ENCODE measurements around the gene NCF1.
"Not testable (repeated sequence)": the region's sequence is repeated elsewhere in the genome, so short reads cannot be mapped to it uniquely, and the experiment has no call there.

GRCh38 chr7:74730186-74730585 lies 43.6 kb upstream of the NCF1 start:
- TF ChIP-seq FOSL1 (IDR thresholded peaks at IDR 0.05; ENCODE audit: low read depth); ZNF274 (IDR thresholded peaks at IDR 0.05; ENCODE audit: low read depth, low read length); CTCF (IDR thresholded peaks at IDR 0.05 in 2 of 3, conservative IDR thresholded peaks at IDR 0.05 in 1 of 3; ENCODE audit: borderline replicate concordance in 1 of 3, insufficient read depth in 1 of 3, low read depth in 2 of 3, low read length in 2 of 3); POLR2AphosphoS5 (IDR thresholded peaks at IDR 0.05; ENCODE audit: low read depth, low read length); MAX (IDR thresholded peaks at IDR 0.05): not testable (repeated sequence)
